IPS-18a (cell line): ENCODE measurements around the gene WFS1.

Source experiments
- H3K27ac ChIP-seq: one replicate; pipeline ENCODE4 v1.5.1; 2013; ENCODE audit warnings: low read length
- H3K27me3 ChIP-seq: one replicate; pipeline ENCODE4 v1.6.1; 2013; ENCODE audit warnings: mild to moderate bottlenecking, low read length; ENCODE audit not compliant: control insufficient read depth, insufficient read depth
- H3K36me3 ChIP-seq: one replicate; pipeline ENCODE4 v1.6.1; 2013; ENCODE audit warnings: low read depth, low read length; ENCODE audit not compliant: control insufficient read depth
- H3K4me1 ChIP-seq: one replicate; pipeline ENCODE4 v1.6.1; 2013; ENCODE audit warnings: low read depth, low read length; ENCODE audit not compliant: control insufficient read depth
- H3K4me3 ChIP-seq: one replicate; pipeline ENCODE4 v1.5.1; 2013; ENCODE audit warnings: low read length
- H3K9ac ChIP-seq: one replicate; pipeline ENCODE4 v1.6.1; 2013; ENCODE audit warnings: mild to moderate bottlenecking, low read length, moderate library complexity
- H3K9me3 ChIP-seq: one replicate; pipeline ENCODE4 v1.6.1; 2013; ENCODE audit warnings: low read depth, low read length; ENCODE audit not compliant: control insufficient read depth

Gene WFS1

GRCh38 chr4:6229095-6229494, 40.6 kb upstream of the WFS1 start:
- Histone ChIP-seq H3K27me3 (no peaks in the 10 kb centered on the region), H3K4me3 (no peak overlapping the region), H3K4me1 (no peaks in the 10 kb centered on the region), H3K27ac (no peak overlapping the region), H3K9me3 (no peaks in the 10 kb centered on the region), H3K36me3 (no peaks in the 10 kb centered on the region), H3K9ac (no peak overlapping the region)

GRCh38 chr4:6229671-6230501, 39.8 kb upstream of the WFS1 start:
- no peaks in the 10 kb centered on the region for H3K36me3 ChIP-seq
- H3K27me3 ChIP-seq, result no peaks in the 10 kb centered on the region
- no peak overlapping the region for H3K27ac ChIP-seq
- no peaks in the 10 kb centered on the region for H3K9me3 ChIP-seq
- H3K9ac ChIP-seq, result no peak overlapping the region
- no peak overlapping the region for H3K4me3 ChIP-seq
- H3K4me1 ChIP-seq, result no peaks in the 10 kb centered on the region

- Histone ChIP-seq H3K9me3 (no peaks in the 10 kb centered on the region), H3K27ac (no peak overlapping the region), H3K36me3 (no peaks in the 10 kb centered on the region), H3K27me3 (no peaks in the 10 kb centered on the region), H3K4me1 (no peaks in the 10 kb centered on the region), H3K9ac (no peak overlapping the region), H3K4me3 (no peak overlapping the region)
Observed at GRCh38 chr4:6230502-6230785, 39.2 kb upstream of the WFS1 start.

- H3K9me3 ChIP-seq, result no peaks in the 10 kb centered on the region
- H3K9ac ChIP-seq, result no peak overlapping the region
- no peaks in the 10 kb centered on the region for H3K36me3 ChIP-seq
- H3K4me3 ChIP-seq, result no peak overlapping the region
- H3K27ac ChIP-seq, result no peak overlapping the region
- no peaks in the 10 kb centered on the region for H3K27me3 ChIP-seq
- no peaks in the 10 kb centered on the region for H3K4me1 ChIP-seq
Observed at GRCh38 chr4:6230827-6231662, 38.6 kb upstream of the WFS1 start.

- Histone ChIP-seq H3K9ac (no peak overlapping the region), H3K27me3 (no peaks in the 10 kb centered on the region), H3K27ac (no peak overlapping the region), H3K4me3 (no peak overlapping the region), H3K9me3 (no peaks in the 10 kb centered on the region), H3K4me1 (no peaks in the 10 kb centered on the region), H3K36me3 (no peaks in the 10 kb centered on the region)
Observed at GRCh38 chr4:6231663-6232165, 37.9 kb upstream of the WFS1 start.

GRCh38 chr4:6232836-6233785, 36.5 kb upstream of the WFS1 start:
- Histone ChIP-seq H3K27ac (no peak overlapping the region), H3K27me3 (no peaks in the 10 kb centered on the region), H3K9me3 (no peaks in the 10 kb centered on the region), H3K4me3 (no peak overlapping the region), H3K9ac (no peak overlapping the region), H3K4me1 (no peaks in the 10 kb centered on the region), H3K36me3 (no peaks in the 10 kb centered on the region)

GRCh38 chr4:6233929-6234328, 35.7 kb upstream of the WFS1 start:
- H3K9me3 ChIP-seq, result no peaks in the 10 kb centered on the region
- no peak overlapping the region for H3K27ac ChIP-seq
- H3K4me3 ChIP-seq, result no peak overlapping the region
- H3K27me3 ChIP-seq, result no peaks in the 10 kb centered on the region
- H3K4me1 ChIP-seq, result no peaks in the 10 kb centered on the region
- H3K36me3 ChIP-seq, result no peaks in the 10 kb centered on the region
- H3K9ac ChIP-seq, result no peak overlapping the region

GRCh38 chr4:6235012-6235411, 34.6 kb upstream of the WFS1 start:
- H3K9ac ChIP-seq, result no peak overlapping the region
- no peaks in the 10 kb centered on the region for H3K9me3 ChIP-seq
- H3K27ac ChIP-seq, result no peak overlapping the region
- no peaks in the 10 kb centered on the region for H3K27me3 ChIP-seq
- no peaks in the 10 kb centered on the region for H3K36me3 ChIP-seq
- H3K4me3 ChIP-seq, result no peak overlapping the region
- H3K4me1 ChIP-seq, result no peaks in the 10 kb centered on the region

- H3K27ac ChIP-seq, result no peak overlapping the region
- no peaks in the 10 kb centered on the region for H3K27me3 ChIP-seq
- no peaks in the 10 kb centered on the region for H3K4me1 ChIP-seq
- no peak overlapping the region for H3K9ac ChIP-seq
- no peaks in the 10 kb centered on the region for H3K36me3 ChIP-seq
- H3K4me3 ChIP-seq, result no peak overlapping the region
- no peaks in the 10 kb centered on the region for H3K9me3 ChIP-seq
Observed at GRCh38 chr4:6235901-6236640, 33.6 kb upstream of the WFS1 start.

- Histone ChIP-seq H3K9ac (no peak overlapping the region), H3K27me3 (no peaks in the 10 kb centered on the region), H3K36me3 (no peaks in the 10 kb centered on the region), H3K27ac (no peak overlapping the region), H3K4me3 (no peak overlapping the region), H3K9me3 (no peaks in the 10 kb centered on the region), H3K4me1 (no peaks in the 10 kb centered on the region)
Observed at GRCh38 chr4:6236816-6237390, 32.7 kb upstream of the WFS1 start.
